ENCODE data around the gene KLHL29. TPM values are rescaled to one million over a fixed set of nuclear protein-coding genes. Genes with fewer than 3 reads are reported as not detected.

KLHL29 gene
- total RNA-seq, 1 experiment from 2014 or later, result 7.7 TPM

DNA sequence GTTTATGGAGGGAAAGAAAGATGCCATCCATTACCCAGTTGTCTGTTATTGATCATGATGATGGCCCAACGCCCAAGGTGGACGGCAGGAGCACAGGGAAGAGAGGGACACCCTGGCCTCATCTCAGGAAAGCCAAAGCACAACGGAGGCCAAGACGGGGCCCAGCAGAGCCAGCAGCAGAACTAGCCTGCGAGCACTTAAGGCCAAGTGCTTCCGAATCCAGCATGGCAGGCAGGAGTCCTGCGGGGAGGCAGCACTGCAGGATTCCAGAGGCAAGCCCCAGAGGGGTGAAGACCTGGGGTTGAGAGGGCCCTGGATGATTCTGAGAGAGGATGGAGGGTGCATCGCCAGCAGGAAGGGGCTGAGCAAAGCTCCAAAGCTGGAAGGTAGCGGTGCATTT lies 28.3 kb upstream of the KLHL29 start:
- CTCF ChIA-PET, result no interaction called here
- Histone ChIP-seq H3K4me3 (ENCODE audit: low read depth in 2 of 2, low read length in 2 of 2) (no peak overlapping the region), H3K9me3 (ENCODE audit: control insufficient read depth, insufficient read depth, low read depth, low read length) (no peaks in the 10 kb centered on the region), H3K27me3 (ENCODE audit: control insufficient read depth, insufficient read depth, low read length) (no peaks in the 10 kb centered on the region; the same call in 1 of the 2 replicates), H3K27ac (ENCODE audit: low read length) (no peak overlapping the region), H3K36me3 (ENCODE audit: control insufficient read depth, insufficient read depth, low read length) (no peaks in the 10 kb centered on the region), H3K4me1 (ENCODE audit: control insufficient read depth, insufficient read depth, low read length) (peaks cover 2% of the 10 kb centered on the region; the same call in 1 of the 2 replicates)
- no TSS peak for BruUV-seq (replicated peaks)
- POLR2A ChIA-PET, result no interaction called here
- no peak for TF ChIP-seq TCF7L2 (IDR thresholded peaks at IDR 0.05; ENCODE audit: low read depth, low read length)
- TF ChIP-seq, protein P1, sequence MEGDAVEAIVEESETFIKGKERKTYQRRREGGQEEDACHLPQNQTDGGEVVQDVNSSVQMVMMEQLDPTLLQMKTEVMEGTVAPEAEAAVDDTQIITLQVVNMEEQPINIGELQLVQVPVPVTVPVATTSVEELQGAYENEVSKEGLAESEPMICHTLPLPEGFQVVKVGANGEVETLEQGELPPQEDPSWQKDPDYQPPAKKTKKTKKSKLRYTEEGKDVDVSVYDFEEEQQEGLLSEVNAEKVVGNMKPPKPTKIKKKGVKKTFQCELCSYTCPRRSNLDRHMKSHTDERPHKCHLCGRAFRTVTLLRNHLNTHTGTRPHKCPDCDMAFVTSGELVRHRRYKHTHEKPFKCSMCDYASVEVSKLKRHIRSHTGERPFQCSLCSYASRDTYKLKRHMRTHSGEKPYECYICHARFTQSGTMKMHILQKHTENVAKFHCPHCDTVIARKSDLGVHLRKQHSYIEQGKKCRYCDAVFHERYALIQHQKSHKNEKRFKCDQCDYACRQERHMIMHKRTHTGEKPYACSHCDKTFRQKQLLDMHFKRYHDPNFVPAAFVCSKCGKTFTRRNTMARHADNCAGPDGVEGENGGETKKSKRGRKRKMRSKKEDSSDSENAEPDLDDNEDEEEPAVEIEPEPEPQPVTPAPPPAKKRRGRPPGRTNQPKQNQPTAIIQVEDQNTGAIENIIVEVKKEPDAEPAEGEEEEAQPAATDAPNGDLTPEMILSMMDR (IDR thresholded peaks at IDR 0.05), result no peak
- no peak for TF ChIP-seq POLR2AphosphoS5 (IDR thresholded peaks at IDR 0.05; ENCODE audit: low read depth, low read length)
- TF ChIP-seq, protein P2, sequence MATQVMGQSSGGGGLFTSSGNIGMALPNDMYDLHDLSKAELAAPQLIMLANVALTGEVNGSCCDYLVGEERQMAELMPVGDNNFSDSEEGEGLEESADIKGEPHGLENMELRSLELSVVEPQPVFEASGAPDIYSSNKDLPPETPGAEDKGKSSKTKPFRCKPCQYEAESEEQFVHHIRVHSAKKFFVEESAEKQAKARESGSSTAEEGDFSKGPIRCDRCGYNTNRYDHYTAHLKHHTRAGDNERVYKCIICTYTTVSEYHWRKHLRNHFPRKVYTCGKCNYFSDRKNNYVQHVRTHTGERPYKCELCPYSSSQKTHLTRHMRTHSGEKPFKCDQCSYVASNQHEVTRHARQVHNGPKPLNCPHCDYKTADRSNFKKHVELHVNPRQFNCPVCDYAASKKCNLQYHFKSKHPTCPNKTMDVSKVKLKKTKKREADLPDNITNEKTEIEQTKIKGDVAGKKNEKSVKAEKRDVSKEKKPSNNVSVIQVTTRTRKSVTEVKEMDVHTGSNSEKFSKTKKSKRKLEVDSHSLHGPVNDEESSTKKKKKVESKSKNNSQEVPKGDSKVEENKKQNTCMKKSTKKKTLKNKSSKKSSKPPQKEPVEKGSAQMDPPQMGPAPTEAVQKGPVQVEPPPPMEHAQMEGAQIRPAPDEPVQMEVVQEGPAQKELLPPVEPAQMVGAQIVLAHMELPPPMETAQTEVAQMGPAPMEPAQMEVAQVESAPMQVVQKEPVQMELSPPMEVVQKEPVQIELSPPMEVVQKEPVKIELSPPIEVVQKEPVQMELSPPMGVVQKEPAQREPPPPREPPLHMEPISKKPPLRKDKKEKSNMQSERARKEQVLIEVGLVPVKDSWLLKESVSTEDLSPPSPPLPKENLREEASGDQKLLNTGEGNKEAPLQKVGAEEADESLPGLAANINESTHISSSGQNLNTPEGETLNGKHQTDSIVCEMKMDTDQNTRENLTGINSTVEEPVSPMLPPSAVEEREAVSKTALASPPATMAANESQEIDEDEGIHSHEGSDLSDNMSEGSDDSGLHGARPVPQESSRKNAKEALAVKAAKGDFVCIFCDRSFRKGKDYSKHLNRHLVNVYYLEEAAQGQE (IDR thresholded peaks at IDR 0.05; ENCODE audit: insufficient read depth in 1 of 2, low read depth in 2 of 2, low read length in 1 of 2), result no peak
- TF ChIP-seq SIN3A (IDR thresholded peaks at IDR 0.05; ENCODE audit: borderline replicate concordance, insufficient read depth, low read depth, low read length), result no peak
- intact Hi-C loops (cut with micrococcal nuclease; ENCODE audit: unreplicated experiment), result loop anchor here (10.0 kb wide), 1 partner anchor 162 kb away; no protein-coding TSS in a partner anchor
- in situ Hi-C loops (cut with HindIII; ENCODE audit: low pct_unique_long_range_greater_than_20kb, low sequenced_read_pairs), result no loop called here
- no peak for DNase-seq (ENCODE audit: low read depth, low spot score)
- ATAC-seq, result no peak

DNA sequence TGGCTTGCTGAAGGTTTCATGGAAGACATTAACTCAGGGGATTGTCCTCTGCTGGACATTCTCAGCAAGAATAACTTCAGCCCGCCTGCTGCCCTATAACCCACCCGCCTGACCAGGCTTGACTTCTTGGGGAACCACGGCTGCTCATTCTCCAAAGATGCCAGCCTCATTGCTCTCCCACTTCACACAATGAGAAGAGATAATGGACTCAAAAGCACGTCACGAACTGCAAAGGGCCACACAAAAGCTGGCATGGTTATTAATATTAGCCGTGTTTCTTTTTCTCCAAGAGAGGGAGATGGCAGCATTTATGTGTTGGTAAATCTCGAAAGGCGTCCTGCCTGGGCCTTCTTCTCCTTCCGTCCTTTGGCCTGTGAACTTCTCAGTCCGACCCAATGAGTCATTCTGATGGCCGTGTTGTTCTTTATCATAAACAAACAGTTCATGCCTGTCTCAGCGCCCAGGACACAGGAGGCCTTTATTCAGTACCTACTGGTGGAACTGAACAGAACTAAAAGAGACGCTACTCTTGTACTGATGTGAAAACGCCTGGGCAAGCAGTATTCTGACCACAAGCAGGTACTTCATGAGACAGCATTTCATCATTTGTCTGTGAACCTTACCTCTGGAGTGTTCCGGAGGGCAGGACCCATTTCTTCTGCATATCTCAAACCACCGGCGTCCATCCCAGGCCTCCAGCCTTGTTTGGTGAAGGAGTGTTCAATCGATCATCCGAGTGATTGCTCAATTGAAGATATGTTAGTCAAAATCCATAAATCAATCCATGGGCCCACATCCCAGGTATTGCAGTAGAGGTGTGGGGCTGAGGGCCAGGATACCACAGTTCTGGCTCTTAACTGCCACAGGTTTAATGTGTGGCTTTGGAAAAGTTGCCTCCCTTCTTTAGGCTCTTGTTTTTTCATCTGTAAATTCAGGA lies 25.1 kb upstream of the KLHL29 start:
- ChIA-PET POLR2A (no interaction called here), CTCF (no interaction called here)
- Histone ChIP-seq H3K27ac (ENCODE audit: low read length) (no peak overlapping the region), H3K4me1 (ENCODE audit: control insufficient read depth, insufficient read depth, low read length) (no peaks in the 10 kb centered on the region), H3K4me3 (ENCODE audit: low read depth in 2 of 2, low read length in 2 of 2) (no peak overlapping the region), H3K36me3 (ENCODE audit: control insufficient read depth, insufficient read depth, low read length) (no peaks in the 10 kb centered on the region), H3K9me3 (ENCODE audit: control insufficient read depth, insufficient read depth, low read depth, low read length) (no peaks in the 10 kb centered on the region), H3K27me3 (ENCODE audit: control insufficient read depth, insufficient read depth, low read length) (0 out of 2 replicates have a peak, but pooled peaks cover 3% of the 10 kb centered on the region)
- no TSS peak for BruUV-seq (replicated peaks)
- 0 out of 2 replicates have a peak, but pooled peaks have one; percentile 58 for ATAC-seq
- intact Hi-C loops (cut with micrococcal nuclease; ENCODE audit: unreplicated experiment), result loop anchor here (10.0 kb wide), 1 partner anchor 165 kb away; no protein-coding TSS in a partner anchor
- no peak for DNase-seq (ENCODE audit: low read depth, low spot score)
- in situ Hi-C loops (cut with HindIII; ENCODE audit: low pct_unique_long_range_greater_than_20kb, low sequenced_read_pairs), result no loop called here
- no peak for TF ChIP-seq TCF7L2 (IDR thresholded peaks at IDR 0.05; ENCODE audit: low read depth, low read length)
- TF ChIP-seq, protein P2 (IDR thresholded peaks at IDR 0.05; ENCODE audit: insufficient read depth in 1 of 2, low read depth in 2 of 2, low read length in 1 of 2), result no peak
- TF ChIP-seq, protein P1 (IDR thresholded peaks at IDR 0.05), result no peak
- no peak for TF ChIP-seq SIN3A (IDR thresholded peaks at IDR 0.05; ENCODE audit: borderline replicate concordance, insufficient read depth, low read depth, low read length)
- TF ChIP-seq POLR2AphosphoS5 (IDR thresholded peaks at IDR 0.05; ENCODE audit: low read depth, low read length), result no peak

Data from Panc1 (cell line).